ENCODE data around the gene BDKRB2. TPM values are rescaled to one million over a fixed set of nuclear protein-coding genes. Genes with fewer than 3 reads are reported as not detected.

The BDKRB2 gene
- total and polyA plus RNA-seq, 8 donors: 3.8 to 9.6 (median 6.6) TPM

DNA sequence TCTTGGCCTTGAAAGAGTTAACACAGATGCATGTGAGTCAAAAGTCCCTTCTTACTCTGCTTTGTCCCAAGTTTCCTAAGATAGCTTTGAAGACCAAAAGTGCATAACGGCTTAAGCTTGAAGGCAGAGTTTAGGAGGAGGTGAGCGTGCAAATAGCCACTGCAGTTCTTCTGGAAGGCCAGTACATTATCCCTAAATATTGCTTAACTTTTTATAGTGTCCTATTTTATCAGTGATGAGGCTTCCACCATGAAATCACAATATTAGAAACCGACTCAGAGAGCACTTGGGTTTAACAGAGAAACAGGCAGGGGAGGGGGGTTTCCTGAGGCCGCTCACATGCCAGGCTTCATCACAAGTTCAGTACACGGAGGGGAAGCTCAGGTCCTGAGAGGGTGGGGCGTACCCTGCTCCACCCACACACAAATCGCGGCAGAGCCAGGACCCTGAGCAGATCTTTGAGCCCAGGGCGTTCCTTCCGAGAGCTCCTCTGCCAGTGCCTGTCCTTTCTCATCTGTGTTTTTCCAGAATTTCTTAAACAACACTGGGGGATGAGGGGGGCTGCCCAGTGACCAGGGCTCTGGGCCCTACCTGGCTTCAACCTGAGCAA is 26.8 kb upstream of the BDKRB2 start:
- DNase-seq (no peak), FAIRE-seq (no peak), ATAC-seq (no peak)
- no peaks in the 10 kb centered on the region for H3K9me3 ChIP-seq
- H3K4me3 ChIP-seq: no peak overlapping the region
- TF ChIP-seq CTCF (IDR thresholded peaks at IDR 0.05): no peak
- intact Hi-C loops (cut with DNase I): no loop called here
- no peaks in the 10 kb centered on the region for H3K36me3 ChIP-seq
- H3K27me3 ChIP-seq: no peaks in the 10 kb centered on the region
- H3K27ac ChIP-seq: no peak overlapping the region
- H3K4me1 ChIP-seq: no peaks in the 10 kb centered on the region
- 63 to 71% methylated on average over 10 of the region's 10 CpGs for WGBS, 2 donors

DNA sequence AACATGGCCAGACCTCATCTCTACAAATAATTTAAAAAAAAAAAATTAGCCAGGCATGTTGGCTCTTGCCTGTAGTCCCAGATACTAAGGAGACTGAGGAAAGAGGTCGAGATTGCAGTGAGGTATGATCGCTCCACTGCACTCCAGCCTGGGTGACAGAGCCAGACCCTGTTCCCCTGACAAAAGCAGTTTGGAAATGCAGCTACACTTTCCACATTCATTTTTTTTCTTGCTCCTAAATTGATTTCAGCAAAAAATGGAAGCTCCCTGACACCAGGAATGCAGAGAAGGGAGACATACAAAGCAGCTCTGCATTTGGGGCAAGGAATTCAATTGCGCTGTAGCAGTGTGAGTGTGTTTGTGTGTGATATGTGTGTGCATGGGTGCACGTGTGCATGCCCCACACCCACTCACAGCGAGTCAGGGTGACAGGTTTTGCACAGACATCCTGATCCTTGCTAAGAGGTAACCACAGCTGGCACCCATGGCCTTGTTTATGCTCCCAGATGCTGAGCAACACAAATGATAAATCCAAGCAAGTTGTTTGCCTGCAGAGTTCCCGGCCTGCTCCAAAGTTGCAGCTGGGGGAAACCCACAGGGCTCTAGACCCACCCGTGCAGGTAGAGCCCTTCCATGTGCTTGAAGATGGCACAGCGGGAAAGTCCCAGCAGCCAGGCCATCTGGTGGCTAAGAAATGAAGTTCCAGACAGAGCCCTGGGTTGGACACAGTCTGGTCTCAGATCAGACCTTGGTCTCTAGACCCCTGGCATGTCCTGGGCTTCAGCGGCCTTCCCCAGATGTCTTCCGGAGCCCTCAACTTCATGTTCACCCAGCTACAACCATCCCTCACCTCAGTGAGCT is 25.9 kb upstream of the BDKRB2 start:
- ATAC-seq: no peak
- no peak overlapping the region for H3K4me3 ChIP-seq
- TF ChIP-seq CTCF (IDR thresholded peaks at IDR 0.05): no peak
- no peak overlapping the region for H3K27ac ChIP-seq
- FAIRE-seq: no peak
- H3K27me3 ChIP-seq: no peaks in the 10 kb centered on the region
- no peaks in the 10 kb centered on the region for H3K4me1 ChIP-seq
- no peaks in the 10 kb centered on the region for H3K36me3 ChIP-seq
- no peaks in the 10 kb centered on the region for H3K9me3 ChIP-seq
- WGBS, 2 donors: 73 to 81% methylated on average over 10 of the region's 10 CpGs
- peak in 1 of 6 donors; percentile 16 for DNase-seq
- intact Hi-C loops (cut with DNase I): no loop called here

GRCh38 chr14:96180043-96180874 is 24.4 kb upstream of the BDKRB2 start:
- ATAC-seq (no peak), DNase-seq (no peak), FAIRE-seq (no peak)
- H3K27ac ChIP-seq: no peak overlapping the region
- H3K4me3 ChIP-seq: no peak overlapping the region
- WGBS, 2 donors: 86 to 87% methylated on average over 7 of the region's 7 CpGs
- H3K27me3 ChIP-seq: no peaks in the 10 kb centered on the region
- H3K36me3 ChIP-seq: no peaks in the 10 kb centered on the region
- H3K4me1 ChIP-seq: no peaks in the 10 kb centered on the region
- TF ChIP-seq CTCF (IDR thresholded peaks at IDR 0.05): no peak
- intact Hi-C loops (cut with DNase I): no loop called here
- H3K9me3 ChIP-seq: no peaks in the 10 kb centered on the region

DNA sequence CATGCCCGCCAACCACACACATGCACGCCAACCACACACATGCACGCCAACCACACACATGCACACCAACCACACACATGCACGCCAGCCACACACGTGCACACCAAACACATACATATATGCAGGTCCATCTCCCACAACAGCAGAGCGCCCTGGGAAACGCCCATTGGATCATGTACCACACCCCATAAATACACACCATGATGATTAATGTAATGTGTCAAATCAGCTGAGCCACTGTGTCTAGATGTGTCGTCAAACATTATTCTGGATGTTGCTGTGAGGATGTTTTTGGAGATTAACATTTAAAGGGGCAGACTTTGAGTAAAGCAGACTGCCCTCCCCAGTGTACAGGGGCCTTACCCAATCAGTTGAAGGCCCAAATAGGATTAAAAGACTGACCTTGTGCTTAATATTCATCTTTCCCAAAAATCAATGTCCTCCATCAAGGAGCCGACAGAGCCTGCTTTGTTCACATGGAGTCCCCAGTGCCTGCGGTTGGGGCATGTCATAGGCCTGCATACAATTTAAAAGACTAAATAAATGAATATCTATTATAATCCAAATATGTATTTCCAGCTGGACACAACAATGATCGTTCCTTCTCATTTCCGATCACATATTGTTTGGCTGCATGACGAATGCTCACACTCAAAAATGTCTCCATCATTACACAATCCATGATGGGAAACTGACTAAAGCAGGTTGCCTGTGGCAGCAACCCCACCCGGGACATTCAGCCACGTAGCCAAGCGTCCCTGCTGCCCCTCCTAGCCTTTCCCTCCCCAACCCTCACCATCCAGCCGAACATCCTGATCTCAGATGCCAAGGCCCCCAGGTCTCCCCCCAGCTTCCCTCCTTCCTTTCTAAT is 23.2 kb upstream of the BDKRB2 start:
- Histone ChIP-seq H3K27ac (peak overlapping the region in 1 of 4 donors; percentile 15), H3K36me3 (no peaks in the 10 kb centered on the region), H3K4me1 (no peaks in the 10 kb centered on the region), H3K27me3 (no peaks in the 10 kb centered on the region), H3K4me3 (no peak overlapping the region), H3K9me3 (no peaks in the 10 kb centered on the region)
- intact Hi-C loops (cut with DNase I): no loop called here
- no peak for ATAC-seq
- FAIRE-seq: no peak
- TF ChIP-seq CTCF (IDR thresholded peaks at IDR 0.05): no peak
- 75 to 76% methylated on average over 17 of the region's 17 CpGs for WGBS, 2 donors
- DNase-seq: no peak

Measured in pancreas (tissue), 10 donors.